HG02759 (cell line): ENCODE measurements around the gene VEGFA.

ENCODE experiments used
- ATAC-seq: cut with Tn5 transposase; IDR thresholded peaks from one replicate; pipeline ENCODE4 v1.9.1; 2021; ENCODE audit warnings: mild to moderate bottlenecking, moderate library complexity; ENCODE audit not compliant: unreplicated experiment

The VEGFA gene

DNA sequence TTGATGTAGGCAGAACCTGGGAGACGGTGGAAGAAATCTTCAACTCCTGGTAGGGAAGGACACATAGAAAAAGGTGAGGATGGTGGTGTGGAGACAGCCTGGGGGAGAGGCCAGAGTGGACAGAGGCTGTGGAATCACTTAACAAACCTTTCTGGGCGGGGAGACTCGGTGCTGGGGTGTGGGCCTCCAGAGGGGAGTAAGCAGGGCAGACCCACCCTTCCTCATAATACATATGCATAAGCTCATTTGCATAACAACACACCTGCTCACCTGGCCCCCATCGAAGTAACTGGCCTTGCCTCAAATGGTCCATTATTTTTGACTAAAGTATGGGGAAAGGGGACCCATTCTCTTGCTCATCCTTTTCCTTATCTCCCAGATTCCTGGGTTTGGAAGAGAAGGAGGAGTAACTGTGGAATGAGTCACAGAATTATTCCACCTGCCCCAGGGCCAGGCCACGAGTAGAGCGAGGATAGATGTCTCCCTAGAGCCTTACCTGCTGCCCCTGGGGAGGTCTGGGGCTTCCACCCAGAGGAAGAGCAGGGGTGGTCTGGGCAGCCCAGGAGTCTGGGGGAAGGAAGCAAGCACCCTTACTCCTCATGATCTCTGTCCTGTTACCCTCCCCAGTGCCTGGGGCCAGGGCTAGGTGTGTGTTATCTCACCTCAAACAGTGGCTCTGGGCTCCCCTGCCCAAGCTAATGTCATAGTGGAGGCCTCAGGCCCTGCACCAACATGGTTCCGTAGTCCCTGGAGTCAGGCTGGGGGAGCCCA, 10.7 kb upstream of the VEGFA start:
- no peak for ATAC-seq

DNA sequence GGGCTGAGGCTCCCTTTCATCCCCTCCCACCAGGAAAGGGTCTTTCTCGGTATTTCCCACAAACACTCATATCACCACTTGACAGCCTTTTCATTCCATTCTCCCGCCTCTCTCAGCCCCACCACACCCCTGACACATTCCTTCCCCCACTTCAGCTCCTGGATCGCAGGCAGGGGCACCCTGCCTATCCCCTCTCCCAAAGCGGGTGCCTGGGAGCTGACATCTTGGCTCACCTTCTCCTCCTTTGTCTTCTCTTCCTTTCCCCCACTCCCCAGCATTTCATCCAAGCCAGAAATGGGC, 10.2 kb upstream of the VEGFA start:
- no peak for ATAC-seq

GRCh38 chr6:43760210-43761168, 9.5 kb upstream of the VEGFA start:
- ATAC-seq = no peak

GRCh38 chr6:43761666-43762409, 8.2 kb upstream of the VEGFA start:
- no peak for ATAC-seq

- no peak for ATAC-seq
Observed at GRCh38 chr6:43762410-43762768, 7.6 kb upstream of the VEGFA start.

DNA sequence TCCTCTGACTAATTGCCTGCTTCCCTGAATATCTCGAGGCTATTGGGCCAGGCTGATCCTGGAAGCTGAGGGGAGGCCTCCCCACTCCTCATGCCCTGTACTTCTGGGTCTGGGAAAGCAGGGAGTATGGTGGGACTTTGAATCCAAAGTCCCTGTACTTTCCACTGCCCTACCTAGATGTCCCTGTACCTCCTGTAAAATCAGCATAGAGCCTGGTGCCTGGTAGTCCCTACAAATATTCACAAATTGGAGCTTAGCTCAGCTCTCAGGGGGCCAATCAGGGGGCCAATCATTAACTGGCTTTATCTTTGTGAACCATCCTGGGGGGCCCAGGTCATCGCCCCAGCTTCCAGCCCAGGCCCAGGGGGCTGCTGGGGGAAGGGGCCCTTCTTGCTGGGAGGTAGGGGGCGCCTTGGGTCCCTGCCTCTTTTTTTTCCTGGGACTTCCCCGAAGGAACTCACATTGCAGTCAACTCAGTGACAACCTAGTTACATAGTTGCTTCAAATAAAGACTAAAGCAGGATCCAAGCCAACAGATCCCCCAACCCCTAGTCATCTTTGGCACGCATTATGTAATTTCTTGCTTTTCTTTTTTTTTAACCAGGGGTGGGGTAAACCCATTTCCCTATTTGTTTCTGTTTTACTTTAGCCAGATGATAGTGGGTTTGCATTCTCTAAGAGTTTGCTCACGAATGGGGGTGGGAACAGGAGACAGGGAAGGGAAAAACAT, 6.9 kb upstream of the VEGFA start:
- no peak for ATAC-seq

GRCh38 chr6:43763812-43764522, 6.0 kb upstream of the VEGFA start:
- no peak for ATAC-seq

DNA sequence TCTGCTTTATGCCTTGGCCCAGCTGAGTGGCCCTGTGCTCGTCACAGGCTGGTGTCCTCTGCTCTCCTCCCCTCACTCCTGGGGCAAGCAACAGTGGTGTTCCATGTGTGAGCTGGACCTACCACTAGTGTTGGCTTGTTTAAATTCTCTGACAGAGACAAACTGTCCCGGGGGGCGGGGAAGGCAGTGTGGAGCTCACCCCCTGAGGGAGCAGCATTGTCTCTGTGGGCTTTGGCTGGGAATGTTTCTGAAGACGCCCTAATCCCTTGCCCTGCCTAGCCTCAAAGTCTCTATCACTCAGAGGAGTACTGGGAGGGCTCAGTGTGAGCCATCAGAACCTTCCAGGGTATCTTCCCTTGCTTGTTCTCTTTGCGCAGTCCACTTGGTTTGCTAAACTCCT, 5.2 kb upstream of the VEGFA start:
- no peak for ATAC-seq

DNA sequence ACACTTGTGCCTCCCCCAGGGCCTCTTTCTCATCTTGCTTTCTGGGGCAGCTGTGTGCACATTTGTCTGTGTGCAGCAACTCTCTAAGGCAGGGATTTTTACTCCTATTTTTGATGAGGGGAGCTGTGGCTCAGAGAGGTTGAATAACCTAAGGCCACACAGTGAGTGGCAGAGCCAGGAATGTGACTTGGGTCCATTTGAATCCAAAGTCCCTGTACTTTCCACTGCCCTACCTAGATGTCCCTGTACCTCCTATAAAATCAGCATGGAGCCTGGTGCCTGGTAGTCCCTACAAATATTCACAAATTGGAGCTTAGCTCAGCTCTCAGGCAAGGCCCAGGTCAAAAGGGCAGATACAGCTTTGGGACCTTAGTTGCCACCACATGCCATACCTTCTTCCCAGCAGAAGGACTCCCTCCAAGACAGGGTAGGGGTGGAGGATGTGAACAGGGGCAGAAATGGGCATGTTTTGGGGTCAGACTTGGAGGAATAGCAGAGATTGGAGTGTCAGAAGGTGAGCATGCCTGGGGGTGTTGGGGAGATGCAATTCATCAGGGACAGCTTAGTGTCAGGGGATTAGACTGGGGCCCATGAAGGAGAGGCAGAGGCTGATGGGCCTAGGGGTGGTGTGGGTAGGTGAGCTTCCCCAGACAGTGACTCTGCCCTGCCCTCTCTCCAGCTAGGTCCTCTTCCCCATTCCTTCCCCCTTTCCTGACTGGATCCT, 4.1 kb upstream of the VEGFA start:
- no peak for ATAC-seq

DNA sequence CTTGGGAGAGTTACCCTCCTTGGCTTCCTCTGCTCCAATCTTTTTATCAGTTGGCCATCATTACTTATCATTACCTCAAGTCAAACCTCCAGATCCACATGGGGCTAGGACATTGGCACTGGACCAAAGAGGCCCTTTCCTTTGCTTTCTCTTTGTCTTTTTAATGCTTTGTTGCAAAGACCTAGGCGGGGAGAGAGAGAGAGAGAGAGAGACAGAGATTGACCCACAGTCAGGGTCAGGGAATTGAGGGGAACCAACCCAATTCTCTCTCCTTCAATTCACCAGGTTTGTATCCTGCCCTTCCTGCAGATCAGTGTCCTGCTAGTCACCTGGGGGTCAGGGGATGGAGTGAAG, 3.5 kb upstream of the VEGFA start:
- no peak for ATAC-seq

DNA sequence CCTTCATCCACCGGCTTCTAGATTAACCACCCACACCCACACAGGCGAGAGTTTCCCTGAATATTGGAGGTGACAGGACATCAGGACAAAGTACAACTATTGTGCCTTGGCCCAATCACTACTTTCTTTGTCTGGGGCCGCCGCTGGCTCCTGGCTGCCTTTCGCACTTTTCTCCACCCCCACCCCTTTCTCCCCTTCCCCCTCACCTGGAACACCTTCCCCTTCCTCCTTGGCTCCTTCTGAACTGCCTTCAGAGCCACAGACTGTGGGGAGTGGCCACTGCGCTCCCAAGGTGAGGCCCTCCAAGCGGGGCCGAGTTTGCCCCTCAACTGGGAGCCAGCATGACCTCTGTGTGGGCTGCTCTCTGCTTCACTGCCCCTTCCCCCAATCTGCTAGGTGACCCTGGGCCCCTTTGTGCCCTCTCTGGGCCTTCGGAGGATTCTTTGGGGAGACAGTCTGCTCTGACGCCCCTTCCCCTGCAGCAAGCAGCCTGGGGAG, 3.0 kb upstream of the VEGFA start:
- ATAC-seq = no peak

GRCh38 chr6:43767553-43768505, 2.2 kb upstream of the VEGFA start:
- ATAC-seq = no peak

GRCh38 chr6:43768506-43768860, 1.5 kb upstream of the VEGFA start:
- ATAC-seq = no peak

- no peak for ATAC-seq
Observed at GRCh38 chr6:43768983-43769525, 957 bp upstream of the VEGFA start.

DNA sequence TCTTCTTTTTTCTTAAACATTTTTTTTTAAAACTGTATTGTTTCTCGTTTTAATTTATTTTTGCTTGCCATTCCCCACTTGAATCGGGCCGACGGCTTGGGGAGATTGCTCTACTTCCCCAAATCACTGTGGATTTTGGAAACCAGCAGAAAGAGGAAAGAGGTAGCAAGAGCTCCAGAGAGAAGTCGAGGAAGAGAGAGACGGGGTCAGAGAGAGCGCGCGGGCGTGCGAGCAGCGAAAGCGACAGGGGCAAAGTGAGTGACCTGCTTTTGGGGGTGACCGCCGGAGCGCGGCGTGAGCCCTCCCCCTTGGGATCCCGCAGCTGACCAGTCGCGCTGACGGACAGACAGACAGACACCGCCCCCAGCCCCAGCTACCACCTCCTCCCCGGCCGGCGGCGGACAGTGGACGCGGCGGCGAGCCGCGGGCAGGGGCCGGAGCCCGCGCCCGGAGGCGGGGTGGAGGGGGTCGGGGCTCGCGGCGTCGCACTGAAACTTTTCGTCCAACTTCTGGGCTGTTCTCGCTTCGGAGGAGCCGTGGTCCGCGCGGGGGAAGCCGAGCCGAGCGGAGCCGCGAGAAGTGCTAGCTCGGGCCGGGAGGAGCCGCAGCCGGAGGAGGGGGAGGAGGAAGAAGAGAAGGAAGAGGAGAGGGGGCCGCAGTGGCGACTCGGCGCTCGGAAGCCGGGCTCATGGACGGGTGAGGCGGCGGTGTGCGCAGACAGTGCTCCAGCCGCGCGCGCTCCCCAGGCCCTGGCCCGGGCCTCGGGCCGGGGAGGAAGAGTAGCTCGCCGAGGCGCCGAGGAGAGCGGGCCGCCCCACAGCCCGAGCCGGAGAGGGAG, 580 bp downstream of the VEGFA start:
- ATAC-seq = peak; percentile 15

GRCh38 chr6:43771210-43771857, 1.3 kb downstream of the VEGFA start:
- ATAC-seq = peak; percentile 22
